GM10266 (cell line): Measurements from ENCODE around the gene PTER.

Experiments
- DNase-seq: peaks from one replicate; pipeline ENCODE4 v3.0.0; 2012; ENCODE audit errors: extremely low spot score
- CTCF ChIP-seq: IDR thresholded peaks from 2 replicates; pipeline ENCODE4 v1.5.1; 2012; ENCODE audit warnings: mild to moderate bottlenecking, low read depth; ENCODE audit not compliant: control insufficient read depth, insufficient read depth; ENCODE audit errors: missing control alignments

Gene PTER

GRCh38 chr10:16544099-16544498 lies 107.3 kb downstream of the PTER start:
- TF ChIP-seq CTCF = no peak
- no peak for DNase-seq

GRCh38 chr10:16544591-16544990 lies 107.8 kb downstream of the PTER start:
- DNase-seq = no peak
- no peak for TF ChIP-seq CTCF

GRCh38 chr10:16545116-16545736 lies 108.4 kb downstream of the PTER start:
- TF ChIP-seq CTCF = peak; percentile 62
- peak; percentile 55 for DNase-seq

- TF ChIP-seq CTCF = no peak
- DNase-seq = no peak
Measured at GRCh38 chr10:16547973-16548372, 111.2 kb downstream of the PTER start.

- no peak for TF ChIP-seq CTCF
- DNase-seq = no peak
Measured at GRCh38 chr10:16559236-16559773, 122.5 kb downstream of the PTER start.

- TF ChIP-seq CTCF = no peak
- no peak for DNase-seq
Measured at GRCh38 chr10:16562891-16563290, 126.1 kb downstream of the PTER start.
